ELR (cell line): ENCODE measurements around the gene CD163.
A peak's percentile ranks its signal among the peaks of the same experiment; 100 is the strongest.
"Not testable (repeated sequence)": the region's sequence is repeated elsewhere in the genome, so short reads cannot be mapped to it uniquely, and the experiment has no call there.

Source experiments
- DNase-seq: peaks from one replicate; pipeline ENCODE4 v3.0.0-alpha.2; 2015; ENCODE audit warnings: low read depth

CD163 gene

GRCh38 chr12:7450667-7451066 lies 52.9 kb downstream of the CD163 start:
- peak; percentile 17 for DNase-seq

GRCh38 chr12:7448099-7448498 lies 55.5 kb downstream of the CD163 start:
- no peak for DNase-seq

- DNase-seq, result no peak
Measured at GRCh38 chr12:7444537-7444936, 59.0 kb downstream of the CD163 start.

GRCh38 chr12:7444076-7444475 lies 59.5 kb downstream of the CD163 start, which contains the start of gene CD163L1:
TSS of gene CD163L1 (minus strand) at chr12:7444153. CDS start at chr12:7444127, 26 bp downstream.
- DNase-seq, result no peak

- no peak for DNase-seq
Measured at GRCh38 chr12:7441216-7441615, 62.4 kb downstream of the CD163 start.

- no peak for DNase-seq
Measured at GRCh38 chr12:7439579-7440505, 63.7 kb downstream of the CD163 start.

- not testable (repeated sequence) for DNase-seq
Measured at GRCh38 chr12:7438291-7438995, 65.1 kb downstream of the CD163 start.

DNA sequence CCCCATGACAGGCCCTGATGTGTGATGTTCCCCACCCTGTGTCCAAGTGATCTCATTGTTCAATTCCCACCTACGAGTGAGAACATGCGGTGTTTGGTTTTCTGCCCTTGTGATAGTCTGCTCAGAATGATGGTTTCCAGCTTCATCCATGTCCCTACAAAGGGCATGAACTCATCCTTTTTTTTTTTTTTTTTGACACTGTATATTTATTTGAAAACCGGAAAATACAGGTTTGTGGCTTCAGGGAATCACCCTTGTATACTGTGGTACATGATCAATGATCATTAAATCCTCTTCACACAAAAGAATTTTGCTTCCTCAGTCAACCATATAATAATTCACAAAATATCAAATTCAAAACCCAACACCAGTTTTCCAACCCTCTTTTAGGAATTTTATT lies 66.1 kb downstream of the CD163 start:
- DNase-seq, result not testable (repeated sequence)

GRCh38 chr12:7434670-7435069 lies 68.9 kb downstream of the CD163 start:
- no peak for DNase-seq

DNA sequence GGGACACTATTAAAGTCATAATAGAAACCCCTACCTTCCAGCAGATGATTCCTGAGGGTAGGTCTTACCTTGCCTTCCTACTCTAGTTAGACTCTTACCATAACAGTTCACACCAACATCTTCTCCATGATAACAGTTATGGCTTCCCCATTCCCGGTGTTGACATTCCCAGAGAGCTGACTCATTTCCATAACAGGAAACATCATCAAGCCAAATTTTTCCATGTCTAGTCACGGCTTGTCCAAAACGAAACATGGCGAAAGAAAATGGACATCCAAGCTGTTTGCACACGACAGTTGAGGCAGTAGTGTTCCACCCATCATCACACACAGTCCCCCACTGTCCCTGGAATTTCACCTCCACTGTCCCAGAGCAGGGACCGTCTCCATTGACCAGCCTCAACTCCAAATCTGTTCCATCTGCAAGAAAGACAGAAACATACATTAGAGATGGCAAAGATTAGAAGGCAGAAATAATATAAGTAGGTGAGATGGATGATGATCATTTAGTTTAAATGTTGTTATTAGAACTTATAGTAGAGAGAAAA lies 70.2 kb downstream of the CD163 start:
- DNase-seq, result peak; percentile 95

DNA sequence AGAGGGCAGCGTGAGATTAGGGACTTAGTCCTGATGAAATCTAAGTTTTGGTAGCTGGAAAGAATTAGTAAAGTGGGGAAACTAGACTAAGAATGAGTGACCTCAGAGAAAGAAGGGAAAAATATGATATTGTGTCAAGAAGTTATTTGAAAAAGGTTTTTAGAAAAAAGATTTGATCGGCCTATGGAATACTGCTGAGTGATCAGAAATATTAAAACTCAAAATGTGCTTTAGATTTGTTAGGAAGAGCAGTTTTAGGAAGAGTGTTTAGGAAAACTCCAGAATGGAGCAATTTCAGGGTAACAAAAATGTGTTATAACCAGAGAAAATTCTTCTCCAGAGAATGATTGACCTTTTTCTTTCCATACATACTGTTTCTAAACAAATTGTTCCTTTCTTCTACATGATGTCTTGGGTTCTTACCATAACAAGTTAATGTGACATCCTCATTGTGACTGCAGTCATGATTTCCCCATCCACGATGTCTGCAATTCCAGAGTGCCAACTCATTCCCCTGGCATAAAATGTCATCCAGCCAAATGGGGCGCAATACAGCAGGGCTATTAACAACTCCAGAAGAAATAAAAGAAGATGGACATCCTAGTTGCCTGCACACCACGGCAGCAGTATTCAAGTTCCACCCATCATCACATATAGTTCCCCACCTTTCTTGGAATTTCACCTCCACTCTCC lies 71.4 kb downstream of the CD163 start:
- peak; percentile 43 for DNase-seq
